ENCODE data around the gene GANC. TPM values are rescaled to one million over a fixed set of nuclear protein-coding genes. Genes with fewer than 3 reads are reported as not detected.

Gene GANC
- total and polyA plus RNA-seq, 9 of the 15 experiments (the other 6 are each of a cell fraction or from before 2014, with no cell fraction given): 10.9 to 19.0 (median 14.5) TPM

- FAIRE-seq (no peak), DNase-seq (ENCODE audit: extremely low read depth in 1 of 4, low spot score in 3 of 4) (no peak), ATAC-seq (no peak)
- TF ChIP-seq BCL6 (CRISPR knock-in tag; IDR thresholded peaks at IDR 0.05) (no peak), XRCC3 (IDR thresholded peaks at IDR 0.05) (no peak), NR0B1 (IDR thresholded peaks at IDR 0.05; ENCODE audit: partially characterized antibody) (no peak), PRPF4 (IDR thresholded peaks at IDR 0.05; ENCODE audit: insufficient read depth, low read depth, low read length, poor library complexity, severe bottlenecking) (no peak), SRSF3 (IDR thresholded peaks at IDR 0.05; ENCODE audit: insufficient read depth, low read length) (no peak), NRF1 (conservative IDR thresholded peaks at IDR 0.05 in 1 of 2, IDR thresholded peaks at IDR 0.05 in 1 of 2) (no peak), ZNF146 (CRISPR knock-in tag; IDR thresholded peaks at IDR 0.05; ENCODE audit: unreplicated experiment) (no peak), FOXA3 (CRISPR knock-in tag; conservative IDR thresholded peaks at IDR 0.05 in 1 of 2, IDR thresholded peaks at IDR 0.05 in 1 of 2) (no peak), ERF (CRISPR knock-in tag; IDR thresholded peaks at IDR 0.05) (no peak), IRF9 (tag; IDR thresholded peaks at IDR 0.05) (no peak), POLR2G (IDR thresholded peaks at IDR 0.05; ENCODE audit: low read depth, low read length) (no peak), ZNF24 (IDR thresholded peaks at IDR 0.05) (no peak), TARDBP (IDR thresholded peaks at IDR 0.05) (no peak), ZNF444 (CRISPR knock-in tag; IDR thresholded peaks at IDR 0.05) (no peak), ZBTB8A (IDR thresholded peaks at IDR 0.05; ENCODE audit: partially characterized antibody) (no peak), U2AF1 (optimal IDR thresholded peaks at IDR 0.05; ENCODE audit: low read depth, low read length) (no peak), PPARD (CRISPR knock-in tag; IDR thresholded peaks at IDR 0.05) (no peak), KDM1A (IDR thresholded peaks at IDR 0.05) (no peak)
- Histone ChIP-seq H3K27ac (ENCODE audit: extremely low read depth, low read depth, low read length) (no peak overlapping the region), H3K9me3 (replicated peaks; ENCODE audit: control insufficient read depth, insufficient read depth, low read depth, low read length) (no peaks in the 10 kb centered on the region), H3K9me1 (ENCODE audit: control insufficient read depth, insufficient read depth, low read length) (no peaks in the 10 kb centered on the region), H2AFZ (ENCODE audit: low read depth, low read length) (no peak overlapping the region), H3K4me2 (ENCODE audit: insufficient read depth, low read length) (no peak overlapping the region), H4K20me1 (replicated peaks; ENCODE audit: control insufficient read depth, insufficient read depth, low read length) (no peaks in the 10 kb centered on the region), H3K9ac (ENCODE audit: insufficient read depth in 1 of 2, low read depth in 2 of 2, low read length in 2 of 2) (no peak overlapping the region), H3K27me3 (ENCODE audit: control insufficient read depth in 2 of 2, insufficient read depth in 2 of 2, low read length in 2 of 2) (no peaks in the 10 kb centered on the region), H3K79me2 (ENCODE audit: control insufficient read depth, insufficient read depth, low read length) (no peaks in the 10 kb centered on the region), H3K4me3 (no peak overlapping the region), H3K4me1 (replicated peaks in 1 of 2; ENCODE audit: control insufficient read depth in 2 of 2, insufficient read depth in 2 of 2, low read length in 2 of 2) (no peaks in the 10 kb centered on the region), H3K36me3 (ENCODE audit: control insufficient read depth, insufficient read depth, low read length) (no peaks in the 10 kb centered on the region)
- BruUV-seq (replicated peaks): no TSS peak
- WGBS (ENCODE audit: insufficient coverage, low coverage, missing lambda C conversion rate): 77% methylated on average over 2 of the region's 2 CpGs
- intact Hi-C loops (cut with micrococcal nuclease): no loop called here
- CTCF ChIA-PET (ENCODE audit: low intra/inter-chr PET ratio): no interaction called here
- in situ Hi-C loops (cut with MboI): no loop called here
- POLR2A ChIA-PET: no interaction called here
These were observed 46.2 kb downstream of the GANC start for GRCh38 chr15:42319206-42319605.
